A549 (cell line): ENCODE data around the gene PSME4. TPM values are rescaled to one million over a fixed set of nuclear protein-coding genes. Genes with fewer than 3 reads are reported as not detected.

Source experiments
- ATAC-seq, 2 experiments: fragments of 200-7000 bp in 1 of 2; fragments of >200 bp in 1 of 2; cut with Nextera tagmentation in 1 of 2; cut with Tn5 transposase in 1 of 2; 3 replicates each; pipeline versions ENCODE4 v1.8.0 to v1.9.1; 2018 to 2020; ENCODE audit warnings: mild to moderate bottlenecking in 1 of 2, moderate library complexity in 1 of 2
- CTCF ChIA-PET: fragments of 300-600 bp; sonication (Branson Sonifier 250); formaldehyde crosslinking; extraction: SDS; loops from one replicate; lab custom pipeline; 2021; ENCODE audit warnings: antibody characterized with exemption, inconsistent platforms; lab: Yijun Ruan, JAX
- POLR2A ChIA-PET: fragments of 350-600 bp; formaldehyde crosslinking; extraction: SDS; loops from one replicate; lab custom pipeline; 2021; ENCODE audit warnings: antibody characterized with exemption, inconsistent platforms; lab: Yijun Ruan, JAX
- DNase-seq, 2 experiments: peaks; one replicate each; pipeline versions ENCODE4 v3.0.0 to v3.0.0-alpha.2; 2011 to 2016; ENCODE audit warnings: low read depth in 1 of 2, low spot score in 1 of 2
- FAIRE-seq: peaks from 2 replicates; lab custom pipeline; 2011; peaks lifted over from hg19 to GRCh38; lab: Jason Lieb, UNC
- H3K27ac ChIP-seq, 2 experiments: fragments of >200 bp; sonication (Bioruptor Twin); formaldehyde crosslinking; 3 replicates each; pipeline ENCODE4 v1.5.1; 2016 to 2017
- H3K4me1 ChIP-seq: fragments of >200 bp; sonication (Bioruptor Twin); formaldehyde crosslinking; 3 replicates; pipeline ENCODE4 v1.6.1; 2016
- H3K4me2 ChIP-seq: fragments of >200 bp; sonication (Bioruptor Twin); formaldehyde crosslinking; 3 replicates; pipeline ENCODE4 v1.6.1; 2016
- H3K4me3 ChIP-seq: fragments of >200 bp; sonication (Bioruptor Twin); formaldehyde crosslinking; 3 replicates; pipeline ENCODE4 v1.5.1; 2016
- H3K9me3 ChIP-seq: fragments of >200 bp; sonication (Bioruptor Twin); formaldehyde crosslinking; 3 replicates; pipeline ENCODE4 v1.6.1; 2016
- BCL3 ChIP-seq: fragments of >200 bp; sonication (Bioruptor Twin); formaldehyde crosslinking; IDR thresholded peaks from 3 replicates; pipeline ENCODE4 v1.6.1; 2016
- CBX2 ChIP-seq: fragments of 200-600 bp; sonication (generic); IDR thresholded peaks from 2 replicates; pipeline ENCODE4 v1.6.1; 2016; ENCODE audit warnings: low read depth, mild to moderate bottlenecking, borderline replicate concordance
- CEBPB ChIP-seq, 2 experiments: fragments of >200 bp in 1 of 2; sonication (Bioruptor Twin) in 1 of 2; formaldehyde crosslinking in 1 of 2; IDR thresholded peaks; 2 replicates each; pipeline ENCODE4 v1.6.1; 2012 to 2016
- CHD2 ChIP-seq: fragments of 150-350 bp; IDR thresholded peaks from 2 replicates; pipeline ENCODE4 v1.6.1; 2014; ENCODE audit warnings: low read length; ENCODE audit not compliant: partially characterized antibody
- EHMT2 ChIP-seq: fragments of 200-600 bp; sonication (generic); IDR thresholded peaks from 2 replicates; pipeline ENCODE4 v1.6.1; 2016; ENCODE audit warnings: antibody characterized with exemption, low read depth, mild to moderate bottlenecking, moderate library complexity
- ELK1 ChIP-seq: fragments of 150-350 bp; IDR thresholded peaks from 2 replicates; pipeline ENCODE4 v1.6.1; 2014; ENCODE audit warnings: low read depth, mild to moderate bottlenecking, low read length
- FOSB ChIP-seq: fragments of 250-450 bp; sonication (Bioruptor Pico); IDR thresholded peaks from 2 replicates; pipeline ENCODE4 v1.5.0; 2020; ENCODE audit warnings: mild to moderate bottlenecking, moderate library complexity
- FOSL2 ChIP-seq, 2 experiments: fragments of 450-650 bp in 1 of 2; fragments of >200 bp in 1 of 2; sonication (Bioruptor Twin) in 1 of 2; formaldehyde crosslinking; IDR thresholded peaks; 2 replicates each; pipeline versions ENCODE4 v1.5.0 to v1.6.1; 2016 to 2020; ENCODE audit warnings: mild to moderate bottlenecking in 1 of 2, moderate library complexity in 1 of 2
- GATA3 ChIP-seq: IDR thresholded peaks from 2 replicates; pipeline ENCODE4 v1.6.1; 2012; ENCODE audit warnings: borderline replicate concordance
- HOXA7 ChIP-seq: fragments of 250-450 bp; sonication (Bioruptor Pico); IDR thresholded peaks from 2 replicates; pipeline ENCODE4 v1.5.0; 2020; ENCODE audit warnings: mild to moderate bottlenecking, moderate library complexity
- KDM5A ChIP-seq: fragments of 200-600 bp; sonication (generic); IDR thresholded peaks from 2 replicates; pipeline ENCODE4 v1.6.1; 2016; ENCODE audit warnings: antibody characterized with exemption, mild to moderate bottlenecking
- MAX ChIP-seq: IDR thresholded peaks from 2 replicates; pipeline ENCODE4 v1.6.1; 2012
- MAZ ChIP-seq: fragments of 150-350 bp; IDR thresholded peaks from 2 replicates; pipeline ENCODE4 v1.6.1; 2014; ENCODE audit warnings: antibody characterized with exemption, low read depth, low read length, borderline replicate concordance
- NFE2L2 ChIP-seq: fragments of 150-350 bp; conservative IDR thresholded peaks from 2 replicates; pipeline ENCODE4 v1.6.1; 2014; ENCODE audit warnings: low read length
- POLR2AphosphoS2 ChIP-seq: conservative IDR thresholded peaks from 2 replicates; pipeline ENCODE4 v1.6.1; 2012; ENCODE audit warnings: low read length, improper control_type of control experiment, inconsistent platforms
- RCOR1 ChIP-seq: fragments of 150-350 bp; IDR thresholded peaks from 2 replicates; pipeline ENCODE4 v1.6.1; 2014; ENCODE audit warnings: antibody characterized with exemption, low read length, low read depth
- RNF2 ChIP-seq: fragments of 200-600 bp; sonication (generic); IDR thresholded peaks from 2 replicates; pipeline ENCODE4 v1.6.1; 2016; ENCODE audit warnings: low read depth, mild to moderate bottlenecking, antibody characterized with exemption, moderate library complexity, borderline replicate concordance
- SMC3 ChIP-seq: fragments of >200 bp; sonication (Bioruptor Twin); formaldehyde crosslinking; IDR thresholded peaks from 3 replicates; pipeline ENCODE4 v1.6.1; 2018; ENCODE audit warnings: inconsistent platforms
- SREBF2 ChIP-seq: fragments of 450-650 bp; IDR thresholded peaks from 2 replicates; pipeline ENCODE4 v1.6.1; 2014; ENCODE audit warnings: mild to moderate bottlenecking, moderate library complexity
- TFCP2L1 ChIP-seq: fragments of 250-450 bp; sonication (Bioruptor Pico); IDR thresholded peaks from 2 replicates; pipeline ENCODE4 v1.5.0; 2021; ENCODE audit warnings: mild to moderate bottlenecking
- ZSCAN20 ChIP-seq: fragments of 250-450 bp; sonication (Bioruptor Pico); IDR thresholded peaks from 2 replicates; pipeline ENCODE4 v1.8.0; 2022; ENCODE audit warnings: mild to moderate bottlenecking, moderate library complexity
- WGBS: methylation state at CpG from one replicate; pipeline ENCODE4 v1.1.6; 2017; ENCODE audit errors: missing lambda C conversion rate; 5-methylcytosine and 5-hydroxymethylcytosine counted together
- polyA plus RNA-seq, 4 experiments: library from polyadenylated mRNA; depleted of rRNA in 3 of 4; stranded (reverse); fragments of >200 nt; fragmentation: RNase III in 1 of 4; extraction: RNeasy Plus Mini Kit Qiagen cat#74134 plus additional on column Dnase treatment in 1 of 4; gene quantifications; 2 replicates in 3 of 4; 3 replicates in 1 of 4; pipeline ENCODE4 v1.2.3, GENCODE V29; 2011 to 2017
- TF ChIP-seq, protein P1 (sequence below): fragments of 250-450 bp; sonication (Bioruptor Pico); IDR thresholded peaks from 2 replicates; pipeline ENCODE4 v1.5.0; 2020; ENCODE audit warnings: low read depth, mild to moderate bottlenecking, moderate library complexity

Gene PSME4
- polyA plus RNA-seq, 2 of the 4 experiments (the other 2 are of a cell fraction) = 31.9 to 55.8 TPM

DNA sequence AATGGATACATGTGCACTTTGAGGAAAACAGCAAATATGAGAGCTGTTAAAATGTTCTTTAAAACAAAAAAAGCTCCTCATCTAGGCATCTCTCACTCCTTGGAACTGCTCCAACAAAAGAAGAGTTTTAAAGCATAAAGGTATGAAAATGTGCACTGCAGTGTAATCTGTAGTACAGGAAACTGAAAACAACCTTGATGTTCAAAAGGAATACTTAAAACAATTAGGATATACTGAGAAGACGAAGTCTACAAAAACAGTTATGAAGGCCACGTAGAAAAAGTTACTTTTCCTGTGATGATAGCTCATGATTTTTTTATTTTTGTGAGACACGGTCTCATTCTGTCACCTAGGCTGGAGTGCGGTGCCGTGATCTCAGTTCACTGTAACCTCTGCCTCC lies 109.0 kb downstream of the PSME4 start (continued):
- TF ChIP-seq MAZ (no peak), ZSCAN20 (no peak), FOSL2 (IDR thresholded peaks at IDR 0.05) (no peak), FOSL2 (CRISPR knock-in tag; IDR thresholded peaks at IDR 0.05) (no peak)

DNA sequence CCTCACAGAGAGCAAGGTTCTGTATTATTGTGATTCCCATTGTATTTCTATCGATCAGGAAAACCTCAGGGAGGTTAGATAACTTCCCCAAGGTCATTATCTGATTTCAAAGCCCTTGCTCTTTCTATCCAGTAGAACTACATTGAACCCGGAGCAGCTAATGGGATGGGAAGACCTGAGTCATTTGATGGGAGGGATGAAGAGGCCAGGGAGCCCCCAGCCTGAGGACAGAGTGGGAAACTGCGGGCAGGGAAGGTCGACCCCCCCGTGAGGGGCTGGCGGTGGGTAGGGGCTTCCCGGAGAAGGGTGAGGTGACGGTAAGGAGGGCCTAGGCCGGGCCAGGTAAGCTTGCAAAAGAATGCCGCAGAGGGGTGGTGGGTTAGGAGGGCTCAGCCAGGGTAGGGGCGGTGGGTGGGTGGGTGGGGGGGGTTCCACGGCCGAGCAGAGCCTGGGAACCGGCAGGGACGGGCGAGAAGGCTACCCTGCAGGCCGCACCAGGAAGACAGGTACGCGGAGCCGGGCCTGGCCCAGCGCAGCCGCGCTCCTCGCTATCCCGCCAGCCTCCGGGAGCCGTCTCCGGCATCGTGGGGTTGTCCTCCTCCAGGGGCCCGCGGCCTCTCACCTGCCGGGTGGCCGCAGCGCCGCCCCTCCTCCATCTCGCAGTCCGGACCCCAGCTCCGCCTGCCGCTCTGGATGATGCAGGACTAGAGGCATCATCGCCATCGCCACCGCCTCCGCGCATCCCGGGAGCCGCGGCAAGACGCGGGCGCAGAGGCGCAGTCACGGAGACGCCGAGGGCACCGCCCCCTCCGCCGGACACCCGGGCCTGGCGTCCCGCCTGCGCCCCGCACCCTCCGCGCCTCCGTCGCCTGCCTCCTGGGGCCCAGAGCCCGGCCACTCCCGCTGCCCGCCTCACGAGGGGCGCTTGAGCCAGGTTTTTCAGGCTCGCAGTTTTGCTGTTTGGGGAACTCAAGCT lies 111.3 kb downstream of the PSME4 start, which contains the start of gene GPR75:
TSS of gene GPR75 (minus strand) at position 762 of the 976 bp plus-strand sequence. CDS start 5,211 bp downstream, outside the sequence.
- TF ChIP-seq BCL3 = no peak
- no peak for TF ChIP-seq MAX
- TF ChIP-seq ELK1 = no peak
- TF ChIP-seq, protein P1, sequence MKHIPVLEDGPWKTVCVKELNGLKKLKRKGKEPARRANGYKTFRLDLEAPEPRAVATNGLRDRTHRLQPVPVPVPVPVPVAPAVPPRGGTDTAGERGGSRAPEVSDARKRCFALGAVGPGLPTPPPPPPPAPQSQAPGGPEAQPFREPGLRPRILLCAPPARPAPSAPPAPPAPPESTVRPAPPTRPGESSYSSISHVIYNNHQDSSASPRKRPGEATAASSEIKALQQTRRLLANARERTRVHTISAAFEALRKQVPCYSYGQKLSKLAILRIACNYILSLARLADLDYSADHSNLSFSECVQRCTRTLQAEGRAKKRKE (CRISPR knock-in tag) = no peak
- no peak for TF ChIP-seq CHD2
- TF ChIP-seq MAZ = no peak
- no peak for TF ChIP-seq CBX2
- no peak for TF ChIP-seq KDM5A
- TF ChIP-seq NFE2L2 = no peak
- no peak for TF ChIP-seq EHMT2
- TF ChIP-seq POLR2AphosphoS2 = no peak
- TF ChIP-seq SREBF2 = no peak
- TF ChIP-seq GATA3 = no peak
- no peak for TF ChIP-seq HOXA7
- TF ChIP-seq TFCP2L1 (CRISPR knock-in tag) = no peak
- no peak for TF ChIP-seq SMC3
- no peak for TF ChIP-seq RCOR1
- no peak for TF ChIP-seq FOSB (CRISPR knock-in tag)
- no peak for TF ChIP-seq RNF2
- TF ChIP-seq CEBPB (IDR thresholded peaks at IDR 0.05) = no peak
- Histone ChIP-seq H3K4me3 (no peak within 1 kb of the TSS), H3K9me3 (no peaks in the 10 kb centered on the region), H3K4me1 (no peaks in the 10 kb centered on the region), H3K4me2 (no peak within 1 kb of the TSS), H3K27ac (no peak within 1 kb of the TSS)
- WGBS = 95% methylated on average over 59 of the region's 72 CpGs
- peak in 1 of 2 experiments; percentile 14; a peak in 2 of 6 replicates for ATAC-seq
- no peak for DNase-seq
- FAIRE-seq = no peak
- POLR2A ChIA-PET = no interaction called here
- CTCF ChIA-PET = interaction anchor here (1.2 kb wide), 1 partner anchor 16 kb away, joined by 3 read pairs; no protein-coding TSS in a partner anchor
